Astrocyte of the cerebellum (primary cell): ENCODE results near the gene DIP2C.

ENCODE experiments used
- DNase-seq: peaks from one replicate; pipeline ENCODE4 v3.0.0-alpha.2; 2011; ENCODE audit warnings: low read depth
- H3K4me3 ChIP-seq: 2 replicates; pipeline ENCODE4 v1.5.1; 2011; ENCODE audit warnings: mild to moderate bottlenecking, low read depth, low read length, moderate library complexity
- CTCF ChIP-seq: IDR thresholded peaks from 2 replicates; pipeline ENCODE4 v1.5.1; 2012; ENCODE audit warnings: low read length, low read depth, moderate library complexity, mild to moderate bottlenecking; ENCODE audit errors: missing control alignments
- in situ Hi-C: cut with HindIII; loops from 2 replicates; pipeline ENCODE4 v1.10.0; 2017; ENCODE audit warnings: low sequenced_read_pairs

Gene DIP2C

DNA sequence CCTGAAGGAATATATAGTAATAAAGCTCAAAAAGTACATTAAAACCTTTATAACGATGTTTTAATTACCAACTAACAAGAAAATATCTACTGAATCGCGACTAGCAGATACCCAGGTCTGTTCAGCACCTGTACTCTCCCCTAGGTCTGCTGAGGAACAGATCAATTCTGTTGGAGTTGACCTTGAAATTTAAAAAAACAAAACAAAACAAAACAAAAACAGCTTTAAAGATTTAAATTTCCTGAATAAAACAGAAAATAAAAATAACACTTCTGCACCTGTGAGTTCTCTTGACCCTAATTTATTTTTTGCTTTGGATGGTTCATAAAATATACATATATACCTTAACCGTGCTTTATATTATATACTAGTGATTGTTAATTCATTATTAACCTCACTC lies 24.6 kb downstream of the DIP2C start:
- TF ChIP-seq CTCF = no peak
- DNase-seq = no peak
- H3K4me3 ChIP-seq = no peak overlapping the region
- in situ Hi-C loops = no loop called here

GRCh38 chr10:664301-664700 lies 25.2 kb downstream of the DIP2C start:
- H3K4me3 ChIP-seq = no peak overlapping the region
- DNase-seq = no peak
- TF ChIP-seq CTCF = no peak
- in situ Hi-C loops = no loop called here

GRCh38 chr10:663831-664251 lies 25.6 kb downstream of the DIP2C start:
- DNase-seq = no peak
- TF ChIP-seq CTCF = no peak
- no peak overlapping the region for H3K4me3 ChIP-seq
- in situ Hi-C loops = no loop called here

DNA sequence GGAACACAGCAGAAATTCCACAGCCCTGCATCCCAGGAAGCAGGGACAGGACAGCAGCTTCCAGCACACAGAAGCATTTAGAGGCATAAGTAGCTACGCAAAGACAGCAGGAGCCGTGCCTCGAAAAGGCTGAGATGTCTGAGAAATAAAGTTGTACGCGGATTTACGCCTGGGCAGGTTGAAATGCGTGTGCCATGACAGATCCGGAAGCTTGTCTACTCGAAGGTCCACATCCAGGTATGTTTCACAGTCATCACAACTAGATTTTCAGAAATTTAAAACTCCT lies 26.1 kb downstream of the DIP2C start:
- no peak for DNase-seq
- no peak for TF ChIP-seq CTCF
- in situ Hi-C loops = no loop called here
- no peak overlapping the region for H3K4me3 ChIP-seq

DNA sequence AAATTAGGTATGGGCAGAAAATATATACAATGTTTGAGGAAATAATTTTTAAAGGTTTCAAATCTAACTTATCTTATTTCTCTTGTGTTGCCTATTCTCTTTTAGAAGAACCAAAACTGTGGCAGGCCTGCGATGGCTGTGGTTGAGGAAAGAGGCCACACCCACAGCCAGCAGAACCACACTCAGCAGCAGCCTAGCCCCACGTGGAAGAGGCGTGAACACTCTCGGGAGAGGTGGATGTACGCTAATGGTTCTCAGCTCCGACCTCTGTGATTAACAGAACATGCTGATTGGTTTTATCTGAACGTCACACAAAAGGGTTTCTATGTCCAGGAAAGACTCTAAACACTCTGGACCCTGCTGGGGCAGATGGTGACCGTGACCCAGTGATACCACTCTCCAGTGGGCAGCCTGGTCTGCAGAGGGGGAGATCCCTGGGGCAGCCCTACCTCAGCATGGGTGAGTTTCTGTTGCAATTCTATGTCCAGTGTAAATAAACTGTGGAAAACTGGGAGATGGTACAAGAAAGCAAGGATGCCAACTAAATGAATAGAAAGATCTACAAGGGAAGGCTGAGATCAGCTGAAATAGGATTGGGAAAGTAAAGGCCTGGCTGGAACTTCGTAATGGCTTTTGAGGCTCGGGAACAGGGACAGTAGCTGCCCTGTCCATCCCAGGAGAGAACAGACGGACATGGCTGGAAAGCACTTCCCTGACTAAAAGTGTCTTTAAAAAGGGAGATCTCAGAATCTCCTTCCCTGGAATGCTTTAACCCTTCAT lies 26.6 kb downstream of the DIP2C start:
- TF ChIP-seq CTCF = no peak
- in situ Hi-C loops = no loop called here
- no peak overlapping the region for H3K4me3 ChIP-seq
- no peak for DNase-seq

DNA sequence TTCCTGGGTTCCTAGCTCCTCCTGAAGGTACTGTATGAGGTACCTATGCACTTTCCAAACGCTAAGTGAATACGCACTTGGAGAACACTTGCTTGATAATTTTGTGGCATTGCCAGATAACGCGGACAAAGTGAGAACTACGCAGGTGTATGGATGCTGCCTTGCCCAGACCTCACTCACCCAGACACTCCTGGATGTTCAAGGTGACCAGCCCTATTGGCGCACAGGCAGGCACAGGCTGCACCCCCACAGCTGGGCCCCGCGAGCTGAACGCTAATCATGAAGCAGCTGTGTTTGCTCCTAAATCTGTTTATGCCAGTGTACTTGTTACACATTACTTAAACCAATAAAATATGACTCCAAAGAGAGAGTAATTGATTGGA lies 27.3 kb downstream of the DIP2C start:
- no peak overlapping the region for H3K4me3 ChIP-seq
- in situ Hi-C loops = no loop called here
- TF ChIP-seq CTCF = no peak
- no peak for DNase-seq
